NCI-H226 (cell line): ENCODE measurements around the gene PTPRG.
A peak's percentile ranks its signal among the peaks of the same experiment; 100 is the strongest.
"Not testable (repeated sequence)": the region's sequence is repeated elsewhere in the genome, so short reads cannot be mapped to it uniquely, and the experiment has no call there.

Source experiments
- DNase-seq: peaks from one replicate; pipeline ENCODE4 v3.0.0-alpha.2; 2015

PTPRG gene

DNA sequence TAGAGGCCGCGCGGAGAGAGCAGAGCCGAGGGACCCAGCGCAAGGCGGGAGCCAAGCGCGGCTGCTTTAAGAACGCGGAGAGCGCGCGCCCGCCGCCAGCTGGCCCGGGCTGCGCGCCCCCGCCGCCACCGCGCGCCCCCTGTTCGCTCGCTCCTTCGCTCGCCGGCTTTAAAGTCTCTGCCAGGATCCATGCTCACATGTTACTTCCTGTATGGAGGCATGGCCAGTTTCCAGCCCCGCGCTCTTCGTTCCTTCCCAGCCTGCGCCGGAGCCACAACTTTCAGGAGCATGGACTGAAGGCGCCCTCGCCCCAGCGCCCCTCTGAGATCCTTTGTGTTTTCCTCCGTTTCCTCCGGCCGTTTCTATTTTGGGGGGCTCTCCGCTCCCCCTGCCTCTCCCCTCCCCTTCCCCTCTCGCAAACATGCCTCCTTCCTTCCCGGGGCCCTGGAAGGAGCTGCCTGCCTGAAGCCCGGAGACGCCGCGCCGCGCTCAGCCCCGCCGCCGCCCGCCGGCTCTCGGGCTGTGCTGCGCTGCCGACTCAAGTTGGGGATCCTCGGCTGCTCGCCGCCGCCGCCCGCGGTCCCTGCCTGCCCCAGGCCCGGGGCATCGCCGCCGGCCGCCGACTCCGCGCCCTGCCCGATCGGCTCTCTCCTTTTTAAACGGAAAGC lies at the start of gene PTPRG:
Gene PTPRG, plus strand, starts transcription at position 198 of the 668 bp plus-strand sequence. CDS start 717 bp downstream, outside the sequence.
- peak; percentile 85 for DNase-seq

DNA sequence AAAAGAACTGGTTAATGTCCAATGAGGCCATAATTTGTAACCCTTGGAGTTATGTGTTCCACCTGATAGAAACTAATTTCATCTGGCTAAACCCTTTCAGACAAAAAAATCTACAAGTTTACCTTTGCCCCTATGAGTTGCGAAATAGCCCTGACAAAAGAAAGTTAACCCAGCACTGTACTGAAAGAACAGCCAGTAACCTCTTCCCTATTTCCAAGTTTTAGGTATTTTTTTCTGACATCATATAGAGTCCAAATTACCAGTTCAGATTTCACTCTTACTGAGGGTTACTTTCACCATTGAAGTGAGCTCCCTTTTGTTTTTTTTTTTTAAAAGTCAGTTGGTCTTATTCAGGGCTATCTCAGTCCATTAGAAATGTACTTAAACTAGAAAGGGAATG lies 42.8 kb upstream of the PTPRG start:
- no peak for DNase-seq

DNA sequence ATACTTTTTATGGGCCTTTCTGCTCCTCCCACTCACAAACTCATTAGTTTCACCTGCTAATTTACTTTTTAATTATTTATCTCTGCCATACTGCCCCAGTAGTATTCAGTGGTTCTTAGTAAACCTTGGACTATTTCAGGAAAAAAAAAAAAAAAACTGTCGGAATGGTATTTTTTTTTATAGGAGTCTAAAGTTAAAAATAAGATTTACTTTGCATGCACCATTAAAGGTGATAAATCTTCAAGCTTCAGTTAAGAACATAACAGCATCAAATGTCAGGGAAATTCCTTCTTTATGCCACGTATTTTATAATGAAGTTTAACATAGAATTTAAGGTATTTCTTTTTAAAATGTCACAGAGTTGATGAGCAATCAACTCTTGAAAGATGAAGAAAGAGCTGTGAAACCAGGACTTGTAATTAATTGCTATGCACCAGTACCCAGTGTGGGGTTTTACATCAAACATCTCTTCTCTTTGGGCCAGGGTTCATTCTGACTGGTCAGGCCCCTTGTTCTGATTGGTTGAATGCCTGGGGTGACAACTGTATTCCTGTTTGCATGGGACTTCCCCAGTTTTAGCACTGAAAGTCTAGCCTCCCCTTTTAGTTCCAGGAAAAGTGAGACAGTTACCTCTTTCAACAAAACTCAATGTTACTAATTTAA lies 40.3 kb upstream of the PTPRG start:
- no peak for DNase-seq

DNA sequence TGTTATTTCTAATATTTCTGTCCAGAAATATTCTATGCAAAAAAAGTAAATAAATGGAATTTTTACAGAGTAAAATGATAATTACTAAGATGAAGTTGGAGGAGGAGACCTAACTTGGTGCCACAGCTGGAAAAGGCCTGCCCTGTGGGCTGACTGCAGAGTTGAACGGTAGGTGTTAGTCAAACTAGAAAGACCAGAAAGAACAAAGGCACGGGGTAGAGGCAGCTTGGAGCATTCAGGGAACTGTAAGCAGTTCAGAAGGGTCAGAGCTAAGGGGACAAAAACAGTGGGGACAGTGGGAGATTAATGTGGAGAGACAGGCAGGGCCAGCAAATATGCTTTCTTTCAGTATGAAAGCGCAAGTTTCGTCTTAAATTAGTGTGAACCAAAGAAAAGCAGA lies 39.3 kb upstream of the PTPRG start:
- no peak for DNase-seq

DNA sequence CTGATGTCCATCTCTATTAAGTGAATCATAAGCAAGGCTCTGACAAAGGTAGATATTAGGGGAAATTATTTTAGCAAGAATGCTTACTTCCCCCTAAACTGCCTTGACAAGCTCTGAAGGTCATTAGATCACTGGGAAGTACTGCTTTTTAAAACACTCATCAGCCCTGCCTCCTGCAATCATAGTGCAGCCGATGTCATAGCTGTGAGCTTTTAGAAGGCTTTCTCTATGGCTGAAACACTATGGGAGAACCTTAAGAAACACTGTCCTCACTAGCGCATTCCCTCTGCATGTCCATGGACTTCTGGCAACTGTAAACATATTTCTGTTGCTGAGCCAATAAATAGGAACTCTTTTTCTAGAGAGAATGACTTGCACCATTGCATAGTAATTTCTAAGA lies 38.7 kb upstream of the PTPRG start:
- DNase-seq: no peak

DNA sequence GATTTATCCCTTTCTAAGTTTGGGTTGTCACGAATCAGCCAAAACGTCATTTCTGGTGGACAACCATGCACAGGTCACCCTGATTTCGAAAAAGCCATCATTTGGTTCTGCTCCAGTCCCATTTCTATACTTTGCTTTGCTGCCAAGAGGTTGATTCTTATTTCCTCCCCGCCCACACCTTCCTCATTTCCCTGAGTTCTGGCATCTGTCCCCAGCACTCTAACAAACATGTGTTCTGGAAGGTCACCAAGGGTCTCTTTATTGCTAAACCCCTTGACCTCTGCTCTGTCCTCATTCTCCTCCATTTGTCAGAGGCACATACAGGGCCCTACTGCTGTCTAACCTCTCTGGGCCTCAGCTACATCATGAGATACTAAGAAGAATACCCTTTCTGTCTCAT lies 36.4 kb upstream of the PTPRG start:
- DNase-seq: no peak

DNA sequence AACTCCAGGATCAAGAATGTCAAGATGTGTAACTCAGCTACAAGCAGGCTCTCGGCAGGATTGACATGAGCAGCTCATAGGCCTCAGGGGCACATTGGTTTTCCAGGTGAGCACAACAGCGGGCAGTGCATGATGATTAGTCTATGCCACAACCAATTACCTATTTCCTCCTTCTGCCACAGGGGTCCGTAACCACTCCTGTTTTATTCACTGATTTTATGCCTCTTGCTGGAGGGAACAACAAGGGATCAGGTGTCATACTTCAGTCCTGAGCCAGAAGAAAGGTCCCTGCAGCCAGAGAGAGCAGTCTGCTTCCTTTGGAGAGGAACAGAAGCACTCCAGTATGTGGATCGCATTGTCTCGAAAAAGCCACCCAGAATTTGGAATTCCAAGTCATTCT lies 35.1 kb upstream of the PTPRG start:
- DNase-seq: no peak

DNA sequence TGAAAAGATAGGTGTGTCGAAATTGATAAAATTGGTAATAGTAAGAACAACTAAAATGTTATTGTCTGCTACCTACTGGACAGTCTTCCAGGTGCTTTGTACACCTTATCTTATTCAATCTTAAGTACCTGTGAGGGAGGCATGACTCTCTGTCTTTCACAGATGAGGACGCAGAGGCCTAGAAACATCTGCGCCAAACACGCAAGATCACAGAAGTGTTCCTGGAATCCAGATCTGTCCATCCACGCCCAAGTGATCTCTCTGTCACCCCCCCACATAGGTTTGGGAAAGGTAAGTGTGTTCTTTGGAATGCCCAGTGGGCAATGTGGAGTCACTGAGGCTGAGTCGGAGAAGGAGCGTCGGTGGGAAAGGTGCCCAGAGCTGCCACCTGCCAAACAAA lies 34.4 kb upstream of the PTPRG start:
- DNase-seq: no peak

DNA sequence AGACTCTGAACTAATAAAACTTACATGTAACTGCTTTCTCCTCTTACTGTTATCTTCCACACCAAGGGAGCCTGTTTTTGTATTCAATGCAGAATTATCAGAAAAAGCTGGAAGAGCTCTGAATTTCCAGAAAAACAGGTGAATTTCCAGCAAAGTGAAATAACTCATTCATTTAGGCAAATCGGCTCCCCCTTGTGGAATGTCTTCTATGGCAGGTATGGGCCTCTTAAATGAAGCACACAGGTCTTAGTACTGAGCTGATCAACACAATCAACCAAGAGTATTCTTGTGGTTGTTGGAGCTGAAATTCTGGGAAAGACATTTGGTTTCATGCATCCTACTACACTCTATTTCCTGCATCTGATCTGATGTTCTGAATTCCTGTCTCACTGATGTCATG lies 31.0 kb upstream of the PTPRG start:
- no peak for DNase-seq

DNA sequence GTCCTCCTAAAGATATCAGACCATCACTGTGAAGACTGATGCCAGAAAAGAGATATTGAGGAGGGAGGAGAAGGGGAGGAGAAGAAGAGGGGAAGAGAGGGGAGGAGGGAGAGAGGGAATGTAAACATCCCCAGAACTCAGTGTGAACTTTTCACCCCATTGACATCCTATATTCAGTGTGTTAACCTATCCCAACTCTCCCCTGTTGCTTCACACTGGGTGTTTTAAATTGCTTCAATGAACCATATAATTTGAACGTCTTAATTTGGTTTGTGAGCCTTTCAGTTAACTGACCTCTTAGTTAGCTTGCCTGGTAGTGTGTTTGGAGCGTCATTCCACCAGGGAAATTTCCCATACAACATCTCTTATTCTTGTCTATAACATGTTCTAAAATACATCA lies 29.8 kb upstream of the PTPRG start:
- no peak for DNase-seq

DNA sequence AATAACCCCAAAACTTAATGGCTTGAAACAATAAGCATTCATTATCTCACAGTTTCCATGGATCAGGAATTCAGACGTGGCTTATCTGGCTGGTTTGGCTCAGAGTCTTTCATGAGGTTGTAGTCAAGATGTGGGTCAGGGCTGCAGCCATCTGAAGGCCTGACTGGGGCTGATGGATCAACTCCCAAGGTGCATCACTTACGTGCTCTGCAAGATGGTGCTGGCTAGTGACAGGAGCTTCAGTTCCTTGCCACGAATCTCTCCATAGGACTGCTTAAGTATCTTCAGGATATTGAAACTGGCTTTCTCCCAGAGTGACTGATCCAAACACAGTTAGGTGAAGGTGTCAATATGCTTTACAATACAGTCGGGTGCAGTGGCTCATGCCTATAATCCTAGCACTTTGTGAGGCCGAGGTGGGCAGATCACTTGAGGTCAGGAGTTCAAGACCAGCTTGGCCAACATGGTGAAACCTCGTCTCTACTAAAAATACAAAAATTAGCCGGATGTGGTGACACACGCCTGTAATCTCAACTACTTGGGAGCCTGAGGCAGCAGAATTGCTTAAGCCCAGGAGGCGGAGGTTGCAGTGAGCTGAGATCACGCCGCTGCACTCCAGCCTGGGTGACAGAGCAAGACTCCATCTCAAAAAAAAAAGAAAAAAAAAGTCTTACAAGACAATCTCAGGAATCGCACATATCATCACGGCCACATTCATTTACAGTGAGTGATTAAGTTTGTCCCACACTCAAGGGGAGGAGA lies 28.5 kb upstream of the PTPRG start:
- no peak for DNase-seq

DNA sequence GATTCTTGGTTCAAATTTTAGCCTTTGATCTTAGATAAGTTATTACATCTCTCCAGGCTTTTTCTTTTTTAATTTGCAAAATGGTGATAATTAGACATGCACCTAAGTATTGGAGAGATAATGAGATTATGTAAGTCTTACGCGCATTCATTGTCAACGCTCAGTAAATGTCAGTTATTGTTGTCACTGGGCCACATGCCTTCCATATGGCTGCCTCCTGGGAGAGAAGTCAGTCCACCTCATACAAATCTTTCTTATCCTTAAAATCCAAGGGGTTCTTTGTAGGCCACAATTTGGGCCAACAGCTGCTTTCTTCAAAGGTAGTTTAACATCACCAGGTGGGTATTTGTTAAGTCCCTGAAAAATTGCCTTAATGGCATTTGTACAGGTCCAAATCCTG lies 25.5 kb upstream of the PTPRG start:
- no peak for DNase-seq

DNA sequence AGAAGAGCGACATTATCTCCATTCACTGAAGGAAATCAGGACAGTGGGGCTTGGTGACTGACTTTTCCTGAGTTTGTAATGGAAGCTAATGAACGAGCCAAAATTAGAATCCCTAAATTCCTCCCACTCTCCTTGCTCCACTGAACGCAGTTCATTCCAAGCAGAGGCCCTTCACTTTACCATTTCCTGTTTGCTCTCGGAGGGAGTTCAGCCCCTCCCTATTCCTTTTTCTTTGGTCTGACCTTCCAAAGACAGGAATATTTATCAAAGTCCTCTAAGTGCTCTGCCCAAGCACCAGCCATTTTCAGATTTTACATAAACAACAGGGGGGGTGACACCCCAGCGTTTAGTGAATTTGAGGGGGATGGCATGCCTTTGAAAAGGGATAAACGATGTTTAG lies 24.0 kb upstream of the PTPRG start:
- no peak for DNase-seq

DNA sequence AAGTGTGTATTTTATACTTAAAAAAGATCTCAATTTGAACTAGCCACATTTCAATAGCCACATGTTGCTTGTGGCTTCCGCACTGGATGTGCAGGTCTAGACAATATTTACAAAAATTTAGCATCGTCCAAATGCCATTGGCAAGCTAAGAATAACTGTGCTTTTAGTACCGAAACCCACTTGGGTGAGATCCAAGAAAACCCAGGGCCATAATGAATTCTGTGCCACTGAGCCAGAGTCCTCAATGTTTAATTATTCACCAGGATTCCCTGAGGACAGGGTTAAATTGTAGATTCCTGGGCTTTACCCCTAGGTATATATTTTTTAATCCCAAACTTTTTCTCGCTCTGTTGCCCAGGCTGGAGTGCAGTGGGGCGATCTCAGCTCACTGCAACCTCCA lies 22.9 kb upstream of the PTPRG start:
- no peak for DNase-seq

DNA sequence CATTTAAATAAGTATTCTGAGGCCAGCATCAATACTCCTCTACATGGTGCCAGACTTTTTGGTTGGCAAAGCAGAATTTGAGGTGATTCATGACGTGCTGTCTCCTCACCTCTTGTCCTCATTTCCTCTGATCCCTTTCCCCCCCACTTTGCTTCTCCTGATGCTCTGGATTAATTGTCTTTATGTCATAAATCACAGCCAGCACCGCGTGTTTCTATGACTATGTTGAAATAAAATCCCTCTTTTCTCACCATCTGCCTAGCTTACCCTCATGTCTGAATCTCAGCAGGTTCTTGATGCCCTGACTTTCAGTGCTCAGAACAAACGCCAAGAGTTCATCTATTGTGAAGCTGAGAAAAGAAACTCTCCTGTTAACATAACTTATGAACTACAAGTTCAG lies 19.7 kb upstream of the PTPRG start:
- DNase-seq: no peak

DNA sequence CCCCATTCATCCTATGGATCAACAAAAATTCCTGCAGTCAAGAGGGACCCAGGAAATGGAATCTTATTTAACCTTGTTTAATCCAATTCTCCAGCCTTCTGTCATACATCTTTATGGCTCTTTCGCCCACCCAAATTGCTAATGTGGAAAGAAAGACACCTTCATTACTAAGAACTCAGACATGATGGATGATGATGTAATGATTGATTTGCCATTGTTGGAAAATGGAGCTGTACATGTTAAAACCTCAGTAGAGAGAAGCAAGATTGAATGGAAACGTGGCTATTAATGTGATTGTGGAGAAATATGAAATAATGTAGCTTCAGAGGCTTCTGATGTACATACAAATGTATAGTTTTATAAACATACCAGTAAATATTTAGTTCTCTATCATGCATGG lies 15.7 kb upstream of the PTPRG start:
- no peak for DNase-seq

DNA sequence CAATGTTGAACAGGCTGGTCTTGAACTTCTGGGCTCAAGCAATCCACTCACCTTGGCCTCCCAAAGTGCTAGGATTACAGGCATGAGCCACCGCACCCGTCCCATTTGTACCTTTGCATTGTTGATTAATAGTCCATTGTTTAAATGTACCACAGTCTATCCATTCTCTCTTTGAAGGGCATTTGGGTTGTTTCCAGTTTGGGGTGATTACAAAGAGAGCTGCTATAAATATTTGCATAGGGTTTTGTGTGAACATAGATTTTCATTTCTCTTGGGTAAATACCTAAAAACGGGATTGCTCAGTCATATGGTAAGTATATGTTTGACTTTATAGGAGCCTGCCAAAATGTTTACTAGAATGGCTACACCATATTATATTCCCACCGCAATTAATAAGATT lies 13.7 kb upstream of the PTPRG start:
- DNase-seq: no peak

DNA sequence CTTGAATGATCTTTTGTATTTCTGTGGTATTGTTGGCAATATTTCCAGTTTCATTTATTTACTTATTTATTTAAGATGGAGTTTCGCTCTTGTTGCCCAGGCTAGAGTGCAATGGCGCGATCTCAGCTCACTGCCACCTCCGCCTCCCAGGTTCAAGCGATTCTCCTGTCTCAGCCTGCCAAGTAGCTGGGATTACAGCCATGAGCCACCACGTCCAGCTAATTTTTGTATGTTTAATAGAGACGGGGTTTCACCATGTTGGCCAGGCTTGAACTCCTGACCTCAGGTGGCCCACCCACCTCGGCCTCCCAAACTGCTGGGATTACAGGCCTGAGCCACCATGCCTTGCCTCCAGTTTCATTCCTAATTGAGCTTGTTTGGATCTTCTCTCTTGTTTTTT lies 8.7 kb upstream of the PTPRG start:
- not testable (repeated sequence) for DNase-seq

DNA sequence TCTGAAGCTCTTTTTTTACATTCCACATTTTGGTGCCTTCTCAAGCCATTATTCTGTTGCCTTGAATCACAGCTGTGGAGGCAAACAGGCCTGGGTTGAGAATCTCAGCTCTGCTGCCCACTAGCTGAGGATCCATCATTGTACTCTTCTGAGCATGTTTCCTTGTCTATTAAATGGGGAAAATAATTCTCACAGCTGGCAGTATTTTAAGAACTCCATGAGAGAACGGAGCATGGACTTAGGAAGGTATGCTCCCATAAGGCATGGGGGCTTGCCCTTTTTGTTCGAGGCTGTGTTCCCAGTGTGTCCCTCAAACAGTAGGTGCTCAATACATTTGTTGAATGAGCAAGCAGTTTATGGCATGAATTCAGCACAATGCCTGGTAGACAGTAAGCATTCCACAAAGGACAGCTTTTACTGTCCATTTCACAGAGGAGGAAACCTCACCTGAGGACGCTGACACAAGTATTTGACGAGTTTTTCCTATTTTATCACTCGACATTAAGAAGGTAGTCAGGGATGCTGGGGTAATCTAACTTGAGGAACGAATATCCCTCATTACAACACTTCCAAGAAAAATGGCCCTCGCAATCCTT lies 2.1 kb upstream of the PTPRG start:
- no peak for DNase-seq

DNA sequence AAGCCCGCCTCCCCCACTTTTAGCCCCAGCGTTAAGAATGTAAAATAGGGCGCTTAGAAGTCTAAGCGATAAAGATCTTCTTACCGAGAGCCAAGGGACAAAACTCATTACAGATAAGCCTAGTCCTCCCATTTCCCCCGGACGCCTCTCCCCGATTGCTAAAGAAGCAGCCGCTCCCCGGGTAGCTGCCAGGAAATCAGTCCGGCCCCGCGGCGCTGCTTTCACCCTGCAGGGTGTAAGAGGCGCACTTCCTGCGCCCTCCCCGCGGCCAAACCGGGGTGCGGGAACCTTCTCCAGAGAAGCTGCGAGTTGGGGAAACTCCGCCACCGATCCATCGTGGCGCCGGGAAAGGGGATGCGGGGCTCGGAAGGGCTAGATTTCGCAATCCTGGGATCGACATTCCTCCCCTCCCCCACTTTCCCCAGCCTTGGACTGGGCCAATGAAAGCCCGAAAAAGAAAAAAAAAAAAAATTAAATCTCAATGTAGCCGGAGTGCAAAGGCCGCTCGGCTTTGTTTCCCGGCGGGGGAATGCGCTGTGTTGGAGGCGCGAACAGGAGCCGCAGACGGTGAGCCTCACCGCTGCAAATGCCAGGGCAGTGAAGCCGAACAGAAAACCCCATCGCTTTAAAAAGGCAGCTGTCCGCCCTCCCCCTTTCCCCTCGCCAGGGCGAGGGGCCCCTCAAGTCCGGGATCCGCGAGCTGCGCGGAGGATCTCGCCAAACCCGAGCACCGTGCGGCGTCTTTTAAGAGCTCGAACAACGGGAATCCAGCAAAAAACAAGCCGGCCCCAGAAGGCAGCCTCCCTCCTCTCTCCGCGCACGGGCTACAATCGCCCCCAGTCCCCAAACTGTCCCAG lies 626 bp upstream of the PTPRG start:
- peak; percentile 84 for DNase-seq

DNA sequence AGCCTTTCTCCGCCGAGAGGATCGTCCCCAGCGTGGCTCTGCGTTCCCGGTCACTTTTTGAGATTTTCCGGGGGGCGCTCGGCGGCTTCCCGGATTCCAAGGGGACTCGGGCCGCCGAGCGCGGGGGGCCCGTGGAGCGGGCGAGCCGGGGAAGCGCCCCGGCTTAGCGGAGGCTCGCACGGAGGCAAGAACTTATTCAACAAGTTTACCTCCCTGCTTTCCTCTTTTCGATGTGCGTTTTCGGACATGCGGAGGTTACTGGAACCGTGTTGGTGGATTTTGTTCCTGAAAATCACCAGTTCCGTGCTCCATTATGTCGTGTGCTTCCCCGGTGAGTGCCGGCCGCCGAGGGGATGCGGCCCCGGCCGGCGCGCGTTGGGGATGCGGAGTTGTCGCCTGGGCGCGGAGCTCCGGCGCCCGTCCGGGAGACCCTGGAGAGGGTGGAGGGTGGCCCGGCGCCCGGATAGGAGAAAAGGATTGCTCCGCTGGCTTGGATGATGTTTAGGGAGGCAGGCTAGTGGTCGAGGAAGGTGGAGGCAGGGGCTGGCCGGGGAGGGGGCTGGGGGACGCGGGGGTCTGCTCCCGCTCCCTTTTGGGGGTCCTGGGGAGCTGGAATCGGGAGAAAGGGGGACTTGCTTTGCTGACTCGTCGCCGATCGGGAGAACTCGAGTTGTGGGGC lies 810 bp downstream of the PTPRG start:
- no peak for DNase-seq

DNA sequence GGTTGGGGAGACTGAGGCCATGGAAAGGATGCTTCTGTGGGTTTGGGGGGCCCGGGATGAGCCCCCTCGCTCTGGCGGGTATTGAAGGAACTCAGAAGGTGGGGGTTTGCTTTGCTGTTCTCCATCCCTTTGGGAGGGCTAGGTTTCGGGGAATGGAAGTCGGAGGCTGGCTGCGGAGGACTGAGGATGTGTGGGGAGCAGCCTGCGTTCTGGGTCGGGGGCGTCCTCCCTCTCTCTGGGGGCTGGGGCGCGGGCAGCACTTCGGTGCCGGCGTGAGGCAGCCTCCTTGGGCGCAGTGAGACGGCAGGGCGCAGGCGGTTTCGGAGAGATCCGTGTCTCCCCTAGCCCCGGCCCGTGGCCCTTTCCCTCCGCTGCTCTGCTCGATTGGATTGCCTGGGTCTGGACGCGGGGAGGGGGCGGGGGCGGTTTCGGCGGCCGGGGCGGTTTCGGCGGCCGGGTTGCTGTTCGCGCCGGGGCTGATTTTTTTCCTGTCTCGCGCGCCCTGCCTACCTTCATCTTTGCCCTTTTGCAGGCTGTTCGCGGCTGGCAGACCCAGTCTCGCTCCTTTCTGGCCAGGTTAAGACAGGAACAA lies 1.4 kb downstream of the PTPRG start:
- no peak for DNase-seq
